Activated T-cell treated with anti-CD3 and anti-CD28 coated beads for 4 hours (primary cell): Measurements from ENCODE around the gene ATP2C1.
"Not testable (repeated sequence)": the region's sequence is repeated elsewhere in the genome, so short reads cannot be mapped to it uniquely, and the experiment has no call there.

Source experiments
- DNase-seq: peaks from one replicate; pipeline ENCODE4 v3.0.0-alpha.2; 2020

The ATP2C1 gene, protein sequence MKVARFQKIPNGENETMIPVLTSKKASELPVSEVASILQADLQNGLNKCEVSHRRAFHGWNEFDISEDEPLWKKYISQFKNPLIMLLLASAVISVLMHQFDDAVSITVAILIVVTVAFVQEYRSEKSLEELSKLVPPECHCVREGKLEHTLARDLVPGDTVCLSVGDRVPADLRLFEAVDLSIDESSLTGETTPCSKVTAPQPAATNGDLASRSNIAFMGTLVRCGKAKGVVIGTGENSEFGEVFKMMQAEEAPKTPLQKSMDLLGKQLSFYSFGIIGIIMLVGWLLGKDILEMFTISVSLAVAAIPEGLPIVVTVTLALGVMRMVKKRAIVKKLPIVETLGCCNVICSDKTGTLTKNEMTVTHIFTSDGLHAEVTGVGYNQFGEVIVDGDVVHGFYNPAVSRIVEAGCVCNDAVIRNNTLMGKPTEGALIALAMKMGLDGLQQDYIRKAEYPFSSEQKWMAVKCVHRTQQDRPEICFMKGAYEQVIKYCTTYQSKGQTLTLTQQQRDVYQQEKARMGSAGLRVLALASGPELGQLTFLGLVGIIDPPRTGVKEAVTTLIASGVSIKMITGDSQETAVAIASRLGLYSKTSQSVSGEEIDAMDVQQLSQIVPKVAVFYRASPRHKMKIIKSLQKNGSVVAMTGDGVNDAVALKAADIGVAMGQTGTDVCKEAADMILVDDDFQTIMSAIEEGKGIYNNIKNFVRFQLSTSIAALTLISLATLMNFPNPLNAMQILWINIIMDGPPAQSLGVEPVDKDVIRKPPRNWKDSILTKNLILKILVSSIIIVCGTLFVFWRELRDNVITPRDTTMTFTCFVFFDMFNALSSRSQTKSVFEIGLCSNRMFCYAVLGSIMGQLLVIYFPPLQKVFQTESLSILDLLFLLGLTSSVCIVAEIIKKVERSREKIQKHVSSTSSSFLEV

DNA sequence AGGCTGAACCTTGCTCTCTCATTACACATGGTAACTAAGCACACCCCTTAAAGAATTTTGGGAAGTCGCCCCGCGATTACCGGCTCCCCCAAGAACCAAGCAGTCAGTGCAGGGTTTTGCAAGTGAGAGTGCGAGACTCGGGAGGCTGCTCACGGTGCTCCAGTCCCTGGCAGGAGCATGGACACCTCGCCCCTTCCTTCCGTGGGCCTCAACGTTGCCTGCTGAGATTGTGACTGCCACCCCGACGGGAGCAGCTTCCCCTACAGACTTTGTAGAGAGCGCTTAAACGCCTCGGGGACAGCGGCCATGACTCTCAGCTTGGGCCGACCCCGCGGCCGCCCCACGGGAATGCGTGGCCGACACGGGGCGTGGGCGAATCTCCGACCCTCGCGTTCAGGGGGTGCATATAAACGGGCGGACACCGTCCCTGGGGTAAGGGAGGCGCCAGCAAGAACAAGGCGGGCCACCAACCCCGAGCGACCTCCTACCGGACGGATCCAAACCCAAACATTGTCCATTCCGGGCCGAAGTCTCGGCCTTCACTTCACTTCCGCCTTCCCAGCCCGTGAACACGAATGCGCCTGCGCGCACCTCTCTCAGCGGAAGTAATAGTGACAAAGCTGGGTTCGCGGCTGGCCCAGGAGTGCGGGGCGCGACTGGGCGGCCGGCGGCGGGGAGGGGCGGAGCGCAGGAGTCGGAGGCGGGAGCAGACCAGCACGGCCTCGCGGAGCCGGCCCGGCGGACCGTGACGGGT is at the start of gene ATP2C1:
Gene ATP2C1, plus strand, starts transcription at position 709 of the 754 bp plus-strand sequence. CDS start 686 bp downstream, outside the sequence.
- DNase-seq: peak; percentile 82

DNA sequence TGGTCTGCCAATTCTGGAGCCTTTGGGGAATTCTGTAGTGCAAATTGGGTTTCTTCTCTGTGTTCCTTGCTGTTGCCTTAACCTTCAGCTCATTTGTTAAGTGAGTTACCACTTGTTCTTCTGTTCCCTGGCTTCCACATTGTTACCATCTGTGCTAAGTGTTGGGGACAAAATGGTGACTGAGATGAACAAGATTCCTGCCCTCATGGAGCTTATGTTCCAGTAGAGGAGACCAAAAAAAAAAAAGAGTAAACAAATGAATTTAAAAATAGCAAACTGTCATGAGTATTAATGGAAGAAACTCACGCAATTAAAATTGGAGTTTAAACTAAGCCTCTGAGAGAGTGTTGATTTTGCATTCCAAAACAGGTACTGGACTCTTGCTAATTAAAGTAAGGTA is 49.4 kb upstream of the ATP2C1 start:
- no peak for DNase-seq

DNA sequence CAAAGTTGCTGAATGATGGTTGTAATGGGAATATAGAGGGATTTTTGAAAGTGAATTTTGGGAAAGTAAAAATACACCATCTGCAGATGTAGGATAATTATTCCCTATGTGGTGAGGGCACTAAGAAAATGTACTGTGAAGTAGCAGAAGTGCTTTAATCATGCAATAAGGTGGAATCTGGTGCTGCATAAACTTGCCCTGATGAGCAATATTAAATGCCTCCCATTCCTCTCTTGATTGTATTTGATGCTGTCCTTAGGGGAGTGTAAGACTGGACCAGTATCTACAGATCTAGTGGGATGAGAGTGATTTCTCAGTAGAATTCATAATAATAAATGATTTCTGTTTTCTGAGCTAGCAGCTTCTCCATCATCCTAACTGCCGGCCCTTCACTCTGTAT is 47.7 kb upstream of the ATP2C1 start:
- DNase-seq: no peak

DNA sequence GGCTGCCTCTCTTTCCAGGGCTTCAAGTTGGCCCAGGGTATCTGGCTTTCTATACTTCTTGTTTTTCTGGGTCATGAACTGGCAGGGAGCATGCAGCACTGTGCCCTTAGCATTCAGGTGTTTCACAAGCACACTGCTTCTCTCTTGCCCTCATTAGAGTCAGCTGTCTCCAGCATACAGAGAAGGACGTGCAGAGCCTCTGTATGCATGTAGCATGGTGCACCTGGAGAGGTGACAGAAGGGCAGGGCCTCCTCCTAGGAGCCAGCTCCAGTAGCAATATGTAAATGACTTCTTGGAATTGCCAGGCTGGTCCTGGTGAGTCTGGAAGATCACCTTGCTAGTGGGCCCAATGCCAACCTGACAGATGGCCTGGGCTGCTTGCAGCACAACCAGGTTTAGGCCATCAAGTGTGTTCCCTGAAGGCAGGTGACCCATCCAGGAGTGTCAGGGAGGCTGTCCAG is 44.8 kb upstream of the ATP2C1 start:
- DNase-seq: no peak

DNA sequence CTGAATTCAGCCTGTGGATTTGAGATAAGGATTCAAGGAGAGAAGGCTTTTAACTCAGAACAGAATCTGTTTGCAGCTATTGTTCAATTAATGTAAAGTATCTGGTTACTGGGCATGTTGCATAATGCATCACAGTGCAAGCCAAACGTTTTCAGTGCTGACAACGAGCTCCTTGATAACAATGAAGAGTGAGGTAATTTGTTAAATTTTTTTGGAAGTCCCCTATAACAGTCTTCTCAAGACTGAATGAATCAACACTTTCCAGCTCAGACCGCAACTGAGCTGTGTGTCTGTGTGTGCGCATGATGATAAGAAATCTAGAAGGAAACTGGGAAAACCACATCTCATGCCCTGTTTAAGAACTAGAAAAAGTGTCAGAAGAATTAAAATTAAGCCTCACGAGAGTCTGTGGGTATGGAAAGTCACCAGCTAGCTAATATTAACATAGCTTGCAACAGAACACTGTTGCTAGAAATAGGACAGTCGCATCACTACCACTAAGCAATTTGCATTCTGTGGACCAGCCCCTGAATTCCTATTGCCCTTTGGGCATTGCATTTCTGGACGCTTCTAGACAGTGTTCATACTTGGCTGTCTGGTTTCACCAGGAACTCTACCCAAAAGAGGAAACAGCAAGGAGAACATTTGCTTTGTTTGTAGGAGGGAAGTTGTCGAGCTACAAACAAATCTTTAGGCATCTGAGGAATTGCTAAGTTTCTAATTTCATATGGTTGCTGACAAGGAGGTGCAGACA is 43.7 kb upstream of the ATP2C1 start:
- peak; percentile 11 for DNase-seq

DNA sequence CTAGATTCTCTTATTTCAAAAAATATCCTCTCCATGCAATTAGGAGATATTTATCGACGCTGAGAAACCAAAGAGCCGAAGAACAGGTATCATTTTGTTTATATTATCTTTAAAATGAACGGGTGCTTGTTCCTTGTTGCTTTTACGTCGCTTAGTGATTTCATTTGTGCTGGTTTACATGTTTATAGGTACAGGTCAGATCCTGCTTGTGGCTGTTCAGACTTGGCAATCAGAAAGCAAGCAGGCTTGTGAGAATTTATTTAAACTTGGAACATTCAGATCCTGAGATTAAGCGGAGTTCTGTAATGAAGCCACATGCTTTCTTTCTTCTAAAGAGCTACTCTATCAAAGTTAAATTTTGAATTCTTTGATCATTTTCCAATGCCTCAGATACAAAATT is 43.0 kb upstream of the ATP2C1 start:
- no peak for DNase-seq

DNA sequence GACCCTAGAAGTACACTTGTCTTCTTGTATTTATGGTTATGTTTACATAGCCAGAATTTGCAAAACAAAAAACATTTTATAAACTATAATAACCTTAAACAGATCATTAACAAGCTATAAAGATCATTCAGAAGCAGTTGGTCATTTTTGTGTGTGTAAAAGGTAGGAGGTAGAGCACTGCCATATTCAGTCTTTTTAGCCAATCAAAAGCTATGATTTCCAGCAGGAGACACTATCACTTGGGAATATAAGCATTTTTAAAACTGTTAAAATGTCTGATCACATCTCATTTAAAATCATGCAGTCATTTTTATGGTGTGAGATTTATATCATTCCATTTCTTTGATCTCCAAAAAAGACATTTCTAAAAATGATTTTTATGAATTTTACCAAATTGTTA is 42.6 kb upstream of the ATP2C1 start:
- no peak for DNase-seq

DNA sequence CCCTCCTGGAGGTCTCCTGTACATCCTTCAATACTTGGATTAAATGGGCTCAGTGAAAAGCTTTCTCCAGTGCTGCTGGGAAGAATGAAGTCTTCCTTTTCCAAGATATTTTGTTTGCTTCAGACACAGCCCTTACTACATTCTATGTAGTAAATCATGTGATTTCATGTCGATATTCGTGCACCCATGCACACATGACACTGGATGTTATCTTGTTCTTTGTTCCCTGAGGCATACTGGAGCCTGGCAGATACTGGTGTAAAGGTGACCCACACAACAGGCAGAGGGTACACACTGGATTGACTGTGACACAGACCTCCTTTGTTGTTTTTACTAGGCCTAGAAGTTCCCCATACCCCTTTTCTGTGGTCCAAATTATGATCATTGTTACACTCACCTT is 40.3 kb upstream of the ATP2C1 start:
- DNase-seq: no peak

DNA sequence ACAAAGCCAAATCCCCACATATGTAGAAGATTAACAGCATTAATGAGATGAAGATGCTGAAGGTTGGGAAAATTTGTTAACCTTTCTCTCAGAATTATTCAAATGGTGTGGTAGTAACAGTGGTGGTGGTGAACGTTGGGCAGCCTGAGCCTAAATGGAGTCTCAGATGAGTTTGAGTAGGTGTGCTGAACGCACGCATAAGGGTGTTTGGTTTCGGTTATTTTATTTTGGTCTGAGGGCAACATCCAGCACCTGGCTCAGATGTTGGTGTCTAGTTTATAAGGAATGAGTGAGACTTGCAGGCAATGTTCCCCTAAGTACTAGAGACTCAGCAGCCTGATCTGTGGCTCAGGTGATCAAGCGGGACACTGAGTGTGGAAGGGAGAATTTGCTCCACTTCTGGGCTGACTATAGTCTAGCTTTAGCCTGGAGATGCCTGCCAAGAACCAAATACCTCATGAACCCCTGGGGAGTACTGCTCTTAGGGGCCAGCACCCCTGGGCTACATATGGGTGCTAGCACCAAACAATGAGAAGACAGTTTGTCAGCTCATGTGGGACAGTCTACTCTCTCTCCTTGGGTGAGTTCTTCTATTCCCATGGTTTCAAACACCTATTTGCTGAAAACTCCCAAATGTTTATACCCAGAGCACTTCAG is 39.5 kb upstream of the ATP2C1 start:
- DNase-seq: no peak

DNA sequence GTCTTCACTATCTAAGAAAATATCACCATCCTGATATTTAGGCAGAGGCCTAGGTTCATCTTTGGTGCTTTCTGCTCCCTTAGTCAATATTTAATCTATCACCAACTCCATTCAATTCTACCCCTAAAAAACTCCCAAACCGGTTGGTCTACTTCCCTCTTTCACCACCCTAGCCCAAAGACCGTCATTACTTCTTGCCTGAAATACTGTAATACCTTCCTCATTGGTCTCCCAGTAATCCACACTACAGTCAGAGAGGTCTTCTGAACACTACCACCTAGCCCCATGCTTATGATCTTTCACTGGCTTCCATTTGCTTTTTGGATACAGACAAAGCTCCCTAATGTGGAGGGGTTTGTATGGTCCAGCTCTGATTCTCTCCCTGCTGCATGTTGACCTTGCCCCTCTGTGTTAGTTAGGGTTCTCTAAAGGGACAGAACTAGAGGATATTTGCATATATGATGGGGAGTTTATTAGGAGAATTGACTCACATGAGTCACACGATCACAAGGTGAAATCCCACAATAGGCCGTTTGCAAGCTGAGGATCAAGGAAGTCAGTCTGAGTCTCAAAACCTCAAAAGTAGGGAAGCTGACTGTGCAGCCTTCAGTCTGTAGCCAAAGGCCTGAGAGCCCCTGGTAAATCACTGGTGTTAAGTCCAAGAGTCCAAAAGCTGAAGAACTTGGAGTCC is 36.4 kb upstream of the ATP2C1 start:
- DNase-seq: no peak

DNA sequence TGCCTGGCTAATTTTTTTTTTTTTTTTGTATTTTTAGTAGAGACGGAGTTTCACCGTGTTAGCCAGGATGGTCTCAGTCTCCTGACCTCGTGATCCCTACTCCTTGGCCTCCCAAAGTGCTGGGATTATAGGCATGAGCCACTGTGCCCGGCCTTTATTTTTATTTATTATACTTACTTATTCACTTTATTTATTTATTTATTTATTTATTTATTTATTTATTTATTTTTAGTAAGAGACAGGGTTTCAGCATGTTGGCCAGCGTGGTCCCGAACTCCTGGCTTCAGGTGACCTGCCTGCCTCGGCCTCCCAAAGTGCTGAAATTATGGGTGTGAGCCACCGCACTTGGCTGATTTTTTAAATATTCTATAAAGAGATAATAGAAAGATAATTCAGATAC is 31.8 kb upstream of the ATP2C1 start:
- not testable (repeated sequence) for DNase-seq

DNA sequence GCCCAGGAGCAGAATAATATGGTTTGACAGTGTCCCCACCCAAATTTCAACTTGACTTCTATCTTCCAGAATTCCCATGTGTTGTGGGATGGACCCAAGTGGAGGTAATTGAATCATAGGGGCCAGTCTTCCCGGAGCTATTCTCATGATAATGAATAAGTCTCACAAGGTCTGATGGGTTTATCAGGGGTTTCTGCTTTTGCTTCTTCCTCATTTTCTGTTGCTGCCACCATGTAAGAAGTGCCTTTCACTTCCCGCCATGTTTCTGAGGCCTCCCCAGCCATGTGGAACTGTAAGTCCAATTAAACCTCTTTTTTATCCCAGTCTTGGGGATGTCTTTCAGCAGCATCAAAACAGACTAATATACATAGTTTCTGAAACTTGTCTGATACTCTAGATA is 28.4 kb upstream of the ATP2C1 start:
- no peak for DNase-seq

DNA sequence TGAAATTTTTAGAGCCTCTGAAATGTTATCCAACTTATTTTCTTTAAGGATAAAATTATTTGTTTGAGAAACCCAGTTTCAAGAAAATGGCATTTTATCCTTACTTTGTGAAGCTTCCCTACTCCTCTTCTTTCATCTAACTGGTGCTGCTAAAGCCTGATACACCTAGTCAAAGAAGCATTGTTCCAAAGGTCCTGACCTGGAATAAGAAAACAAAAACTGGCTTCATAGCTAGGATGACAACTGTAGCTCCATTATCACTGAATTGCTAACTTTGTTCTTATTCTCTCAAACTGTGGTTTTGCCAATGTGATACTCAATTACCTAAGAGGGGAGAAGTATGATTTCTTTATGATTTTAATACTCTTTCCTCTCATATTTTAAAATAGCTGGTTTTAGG is 27.6 kb upstream of the ATP2C1 start:
- DNase-seq: no peak

DNA sequence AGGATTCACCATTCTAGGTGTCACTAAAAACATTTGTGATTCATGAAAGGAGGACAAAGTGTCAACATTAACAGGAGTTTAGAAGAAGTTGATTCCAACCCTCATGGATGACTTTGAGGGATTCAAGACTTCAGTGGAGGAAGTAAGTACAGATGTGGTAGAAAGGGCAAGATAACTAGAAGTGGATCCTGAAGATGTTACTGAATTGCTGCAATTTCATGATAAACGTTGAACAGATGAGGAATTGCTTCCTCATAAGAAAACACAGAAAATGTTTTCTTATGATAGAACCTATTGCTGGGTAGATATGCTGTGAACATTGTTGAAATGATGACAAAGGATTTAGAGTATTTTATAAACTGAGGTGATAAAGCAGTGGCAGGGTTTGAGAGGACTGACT is 23.5 kb upstream of the ATP2C1 start:
- DNase-seq: no peak

DNA sequence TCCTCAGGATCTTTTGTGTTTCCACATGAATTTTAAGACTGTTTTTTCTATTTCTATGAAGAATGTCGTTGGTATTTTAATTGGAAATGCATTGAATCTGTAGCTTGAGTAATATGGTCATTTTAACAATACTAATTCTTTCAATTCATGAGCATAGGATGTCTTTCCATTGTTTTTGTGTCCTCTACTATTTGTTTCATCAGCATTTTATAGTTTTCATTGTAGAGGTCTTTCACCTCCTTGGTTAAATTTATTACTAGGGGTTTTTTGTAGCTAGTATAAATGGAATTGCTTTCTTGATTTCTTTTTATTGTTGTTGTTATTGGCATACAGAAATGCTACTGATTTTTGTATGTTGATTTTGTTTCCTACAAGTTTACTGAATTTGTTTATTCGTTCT is 17.3 kb upstream of the ATP2C1 start:
- no peak for DNase-seq

DNA sequence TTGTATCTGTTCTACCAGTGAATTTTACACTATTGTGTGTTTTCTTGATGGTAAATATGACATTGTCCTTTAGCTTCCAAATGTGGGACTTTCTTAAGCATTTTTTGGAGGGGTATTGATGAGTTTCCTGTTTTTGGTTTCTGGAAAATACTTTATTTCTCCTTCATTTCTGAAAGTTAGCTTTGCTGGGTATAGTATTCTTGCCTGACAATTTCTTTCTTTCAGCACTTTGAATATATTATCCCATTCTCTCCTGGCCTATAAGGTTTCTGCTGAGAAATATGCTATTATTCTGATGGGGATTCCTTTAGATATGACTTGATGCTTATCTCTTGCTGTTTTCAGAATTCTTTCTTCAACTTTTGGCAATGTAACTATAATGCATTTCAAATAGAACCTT is 15.4 kb upstream of the ATP2C1 start:
- DNase-seq: no peak

DNA sequence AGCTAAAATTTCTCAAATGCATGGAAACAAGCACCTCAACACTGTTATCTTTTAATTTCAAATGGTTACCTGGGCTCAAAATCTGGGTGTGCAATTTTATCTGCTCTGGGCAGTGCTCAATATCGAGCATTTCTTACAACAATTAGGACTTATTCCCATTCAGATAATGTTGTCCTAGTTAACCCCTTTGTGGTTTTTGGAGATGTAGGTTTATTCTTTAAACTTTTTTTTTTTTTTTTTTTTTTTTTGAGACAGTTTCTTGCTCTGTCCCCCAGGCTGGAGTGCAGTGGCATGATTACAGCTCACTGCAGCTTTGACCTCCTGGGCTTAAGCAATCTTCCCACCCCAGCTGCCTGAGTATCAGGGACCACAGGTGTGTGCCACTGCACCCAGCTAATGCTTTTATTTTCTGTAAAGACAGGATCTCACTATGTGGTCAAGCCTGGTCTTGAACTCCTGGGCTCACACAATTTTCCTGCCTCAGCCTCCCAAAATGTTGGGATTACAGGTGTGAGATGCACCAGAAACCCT is 4.4 kb upstream of the ATP2C1 start:
- no peak for DNase-seq

DNA sequence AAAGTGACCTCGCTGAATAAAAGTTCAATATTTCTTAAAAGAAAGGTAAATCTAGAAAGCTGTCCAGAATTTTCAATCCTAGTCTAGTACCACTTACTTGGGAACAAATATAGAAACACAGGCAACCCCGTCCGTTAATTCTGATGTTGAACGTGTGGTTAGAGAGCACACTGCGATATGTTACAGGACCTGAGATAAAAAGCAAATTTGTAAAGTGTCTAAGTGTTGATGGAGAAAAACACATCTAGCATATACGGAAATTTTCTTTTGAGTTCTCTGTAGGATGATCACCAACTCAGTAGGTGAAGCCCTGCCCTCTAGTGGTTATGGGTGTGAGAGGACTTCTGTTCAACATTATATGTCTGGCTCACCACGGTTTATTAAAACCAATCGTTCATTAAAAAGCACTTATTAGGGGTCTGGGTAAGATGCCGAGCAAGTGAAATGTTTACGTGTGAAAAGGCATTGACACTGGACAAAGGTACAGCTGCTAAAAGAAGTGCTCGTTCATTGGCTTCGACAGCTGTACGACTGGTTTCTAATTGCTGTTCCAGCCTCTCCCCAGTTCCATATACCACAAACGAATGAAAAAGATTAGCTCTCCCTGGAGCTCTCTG is 1.0 kb upstream of the ATP2C1 start:
- peak; percentile 60 for DNase-seq

DNA sequence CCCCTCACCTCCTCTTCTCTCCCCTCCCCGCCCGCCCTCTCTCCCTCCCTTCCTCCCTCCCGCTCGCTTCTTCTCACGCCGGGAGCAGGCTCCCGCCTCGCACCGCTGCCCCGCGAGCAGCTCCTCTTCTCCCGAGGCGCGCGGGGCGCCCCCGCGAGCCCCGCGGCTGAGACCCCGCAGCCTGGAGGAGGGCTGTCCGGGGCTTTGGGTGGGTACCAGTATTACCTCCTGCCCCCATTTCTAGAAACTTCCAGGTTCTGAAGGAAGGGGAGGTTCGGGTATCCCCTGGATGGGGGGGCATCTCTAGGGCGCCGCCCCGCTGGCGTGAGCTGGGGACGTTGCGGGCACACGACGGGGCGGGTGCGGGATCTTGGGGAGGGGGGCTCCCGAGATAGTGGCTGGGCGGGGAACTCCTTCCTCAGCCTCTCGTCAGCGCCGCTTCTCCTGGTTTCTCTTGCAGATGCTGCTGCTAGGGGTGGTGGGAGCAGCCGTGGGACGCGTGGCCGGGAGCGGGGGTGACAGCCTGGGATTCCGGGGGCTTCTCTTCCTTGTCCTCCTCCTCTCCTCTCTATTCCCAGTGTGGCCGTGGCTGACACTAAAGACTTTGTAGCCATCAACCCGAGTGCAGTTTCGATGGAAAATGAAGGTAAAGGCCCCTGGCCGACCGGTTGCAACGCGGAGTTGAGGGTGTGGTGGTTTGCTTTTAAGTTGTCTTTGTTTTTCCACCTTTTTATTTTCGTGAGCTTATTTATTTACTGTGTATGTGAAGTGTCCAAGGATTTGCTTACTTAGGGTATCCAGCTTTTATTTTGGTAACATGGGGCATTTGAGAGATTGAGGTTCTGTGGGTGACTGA is 474 bp downstream of the ATP2C1 start:
- DNase-seq: peak; percentile 20

DNA sequence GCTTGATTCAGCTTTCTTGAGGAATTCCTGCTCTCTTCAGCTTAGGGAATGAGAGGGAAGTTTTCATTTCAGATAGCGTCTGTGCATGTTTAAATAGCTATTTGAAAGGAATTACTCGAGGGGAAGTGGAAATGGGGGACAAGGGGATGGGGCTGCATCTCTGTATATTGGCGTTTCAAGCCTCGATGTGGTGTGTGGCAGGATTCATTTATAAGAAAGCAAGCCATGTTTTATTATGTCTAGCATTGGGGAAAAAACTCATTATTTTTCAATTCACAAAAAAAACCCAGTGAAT is 1.0 kb downstream of the ATP2C1 start:
- no peak for DNase-seq
